UCSD-AML1 (cell line): ENCODE measurements around the gene TMEM209.
"Not testable (repeated sequence)": the region's sequence is repeated elsewhere in the genome, so short reads cannot be mapped to it uniquely, and the experiment has no call there.

Experiments
- DNase-seq: peaks from one replicate; lab custom pipeline; 2025; ENCODE audit not compliant: unreplicated experiment; lab: John Stamatoyannopoulos, UW

The TMEM209 gene

DNA sequence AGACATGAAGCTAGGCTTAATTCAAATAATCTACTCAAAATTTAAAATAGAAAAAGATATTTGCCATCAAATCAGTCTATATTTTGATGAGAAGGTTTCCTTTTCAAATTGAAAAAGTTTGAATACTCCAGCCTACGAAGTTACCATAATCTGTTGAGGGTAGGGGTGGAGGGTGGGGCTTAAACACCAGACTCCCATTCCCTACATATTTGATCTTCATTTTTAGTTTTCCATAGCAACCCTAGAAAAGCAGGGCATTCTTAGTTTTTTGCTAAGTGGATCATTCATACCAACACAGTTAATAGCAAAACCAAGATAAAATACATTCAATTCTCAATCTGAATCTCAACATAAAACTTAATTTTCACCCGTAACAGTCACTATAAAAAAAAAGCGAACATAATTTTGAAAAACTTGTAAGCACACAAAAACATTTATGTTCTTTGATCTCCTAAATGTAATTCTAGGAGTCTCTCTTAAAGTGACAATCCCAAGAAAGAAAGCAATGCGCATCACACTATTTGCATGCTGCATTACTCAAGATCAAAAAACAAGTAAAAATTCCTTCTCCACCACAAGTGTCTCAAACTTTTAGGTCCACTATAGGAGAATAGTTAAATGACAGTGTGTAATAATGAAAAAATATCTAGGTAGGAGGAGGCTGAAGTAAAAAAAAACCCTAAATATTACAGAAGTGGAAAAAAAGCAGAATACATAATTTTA is 30.8 kb downstream of the TMEM209 start:
- DNase-seq, result no peak

DNA sequence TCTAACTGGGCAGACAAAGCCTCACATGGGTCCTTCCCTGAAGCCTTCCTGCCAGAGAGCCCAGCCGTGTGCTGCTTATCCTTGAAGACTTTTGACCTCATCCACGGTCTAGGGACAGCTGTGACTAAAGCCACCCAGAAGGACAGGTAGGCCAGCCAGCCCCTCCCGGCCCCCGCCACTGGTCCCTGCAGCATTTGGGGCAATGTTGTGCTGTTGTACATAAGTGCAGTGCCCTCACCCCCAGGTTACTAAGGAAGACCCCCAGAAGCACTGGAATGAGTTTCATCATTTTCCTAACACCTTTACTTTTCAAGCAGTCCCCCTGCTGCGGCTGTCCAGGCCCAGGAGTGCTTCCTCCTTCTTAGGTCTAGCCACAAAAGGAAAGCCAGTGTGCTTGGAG is 43.0 kb downstream of the TMEM209 start:
- no peak for DNase-seq

DNA sequence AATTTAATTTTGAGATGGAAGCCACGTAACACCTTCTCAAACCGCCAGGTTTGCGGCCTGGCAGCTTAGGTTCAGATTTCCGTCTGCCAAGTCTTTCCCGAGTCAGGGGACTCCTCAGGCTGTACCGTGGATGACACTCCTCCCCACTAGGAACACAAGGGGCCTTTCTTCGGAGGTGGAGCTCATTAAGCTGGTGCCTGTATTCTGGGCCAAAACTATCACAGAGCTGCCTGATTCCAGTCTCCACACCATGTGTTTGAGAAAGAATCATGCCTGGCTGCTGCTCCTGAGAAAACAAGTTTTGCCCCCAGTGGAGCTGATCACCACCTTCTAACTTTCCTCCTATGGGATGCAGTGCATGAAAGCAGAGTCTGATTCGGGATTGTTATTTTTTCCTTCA is 44.8 kb downstream of the TMEM209 start:
- DNase-seq, result no peak

DNA sequence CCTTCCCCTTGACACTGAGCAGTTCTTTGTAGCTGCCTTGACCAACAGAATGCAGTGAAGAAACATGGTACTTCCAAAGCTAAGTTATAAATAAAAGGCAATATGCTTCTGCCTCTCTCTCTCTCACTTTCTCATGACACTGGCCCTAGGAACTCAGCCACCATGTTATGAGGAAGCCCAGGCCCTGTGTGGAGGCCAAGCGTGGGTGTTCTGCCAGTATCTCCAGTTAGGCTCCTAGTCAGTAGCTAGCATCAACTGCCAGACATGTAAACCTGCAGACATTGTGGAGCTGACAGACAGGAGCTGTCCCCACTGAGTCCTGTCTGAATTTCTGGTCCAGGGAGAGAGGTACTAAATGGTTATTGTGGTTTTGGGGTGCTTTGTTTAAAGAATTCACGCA is 45.2 kb downstream of the TMEM209 start:
- no peak for DNase-seq

GRCh38 chr7:130157700-130158099 is 47.5 kb downstream of the TMEM209 start:
- DNase-seq, result no peak

- no peak for DNase-seq
Measured at GRCh38 chr7:130156140-130156539, 49.1 kb downstream of the TMEM209 start.

DNA sequence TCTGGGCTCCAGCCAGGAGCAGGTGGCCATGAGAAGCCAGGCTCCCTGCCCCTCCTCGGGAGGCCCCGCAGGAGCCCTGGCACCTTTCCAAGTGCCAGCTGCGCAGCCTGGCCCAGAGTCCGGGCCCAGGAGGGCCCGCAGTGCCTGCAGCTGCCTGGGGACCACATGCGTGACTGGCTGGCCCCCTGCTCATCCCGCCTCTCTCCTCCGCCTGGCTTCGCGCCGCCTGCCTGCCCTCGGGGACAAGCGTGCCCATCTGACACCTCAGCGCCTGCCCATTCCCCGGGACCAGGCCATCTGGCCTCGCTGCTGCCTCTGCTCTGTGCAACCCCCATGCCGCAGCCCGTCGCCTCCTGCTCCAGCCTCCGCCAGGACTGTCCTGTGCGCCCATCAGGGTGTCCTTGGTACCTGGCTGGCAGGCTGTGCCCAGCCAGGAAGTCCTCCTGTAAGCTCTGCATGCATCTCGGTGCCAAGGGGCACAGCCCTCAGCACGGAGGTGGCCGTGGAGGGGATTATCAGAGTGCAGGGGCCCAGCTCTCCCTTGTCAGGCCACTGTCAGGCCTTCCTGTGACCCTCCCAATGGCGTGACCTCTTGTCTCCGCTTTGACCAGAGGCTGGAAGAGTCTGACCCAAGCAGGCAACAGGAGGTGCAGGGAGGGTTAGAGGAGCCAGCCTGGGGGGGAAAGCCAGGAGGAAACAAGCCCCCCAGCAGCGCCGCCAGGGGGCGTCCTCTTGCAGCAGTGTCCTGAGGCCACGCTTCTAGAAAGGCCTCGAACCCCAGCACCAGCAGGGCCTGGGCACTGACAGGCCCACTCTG is 50.5 kb downstream of the TMEM209 start:
- no peak for DNase-seq

DNA sequence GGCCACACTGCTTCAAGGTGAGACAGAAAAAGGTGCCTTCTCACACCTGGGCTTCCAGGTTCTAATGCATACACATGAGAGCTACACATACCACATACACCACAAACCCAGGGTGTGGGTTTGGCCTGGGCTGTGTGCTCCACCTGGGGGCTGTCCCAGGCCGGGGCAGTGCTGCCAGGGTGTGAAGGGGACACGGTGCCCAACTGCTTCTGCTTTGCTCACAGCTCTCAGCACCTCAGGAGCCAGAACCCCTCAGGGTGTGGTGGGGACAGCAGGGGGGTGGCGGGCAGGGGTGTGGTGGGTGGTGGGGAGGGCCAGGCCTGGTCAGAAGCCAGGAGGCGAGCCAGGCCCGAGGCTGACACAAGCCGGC is 51.1 kb downstream of the TMEM209 start:
- no peak for DNase-seq

GRCh38 chr7:130153211-130153908 is 51.8 kb downstream of the TMEM209 start:
- DNase-seq, result no peak

- DNase-seq, result no peak
Measured at GRCh38 chr7:130152493-130153210, 52.6 kb downstream of the TMEM209 start.

- DNase-seq, result peak; percentile 12
Measured at GRCh38 chr7:130151591-130152492, 53.4 kb downstream of the TMEM209 start.

- DNase-seq, result no peak
Measured at GRCh38 chr7:130150587-130150986, 54.6 kb downstream of the TMEM209 start.

- DNase-seq, result no peak
Measured at GRCh38 chr7:130149281-130150139, 55.7 kb downstream of the TMEM209 start.

DNA sequence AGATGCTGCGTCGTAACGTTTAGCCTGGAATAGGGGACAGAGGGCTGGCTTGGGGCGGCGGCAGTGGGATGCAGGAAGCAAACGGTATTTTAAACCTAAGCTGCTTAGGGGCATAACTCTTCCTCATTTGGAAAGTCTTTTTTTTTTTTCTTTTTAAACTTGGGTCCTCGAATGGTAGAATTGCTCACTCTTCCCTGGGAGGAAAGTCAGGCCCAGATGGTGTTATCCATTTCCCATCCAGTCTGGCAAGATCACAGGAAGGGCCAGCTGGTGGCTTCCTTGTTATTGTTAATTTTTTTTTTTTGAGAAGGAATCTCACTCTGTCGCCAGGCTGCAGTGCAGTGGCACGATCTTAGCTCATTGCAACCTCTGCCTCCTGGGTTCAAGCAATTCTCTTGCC is 56.6 kb downstream of the TMEM209 start:
- no peak for DNase-seq

DNA sequence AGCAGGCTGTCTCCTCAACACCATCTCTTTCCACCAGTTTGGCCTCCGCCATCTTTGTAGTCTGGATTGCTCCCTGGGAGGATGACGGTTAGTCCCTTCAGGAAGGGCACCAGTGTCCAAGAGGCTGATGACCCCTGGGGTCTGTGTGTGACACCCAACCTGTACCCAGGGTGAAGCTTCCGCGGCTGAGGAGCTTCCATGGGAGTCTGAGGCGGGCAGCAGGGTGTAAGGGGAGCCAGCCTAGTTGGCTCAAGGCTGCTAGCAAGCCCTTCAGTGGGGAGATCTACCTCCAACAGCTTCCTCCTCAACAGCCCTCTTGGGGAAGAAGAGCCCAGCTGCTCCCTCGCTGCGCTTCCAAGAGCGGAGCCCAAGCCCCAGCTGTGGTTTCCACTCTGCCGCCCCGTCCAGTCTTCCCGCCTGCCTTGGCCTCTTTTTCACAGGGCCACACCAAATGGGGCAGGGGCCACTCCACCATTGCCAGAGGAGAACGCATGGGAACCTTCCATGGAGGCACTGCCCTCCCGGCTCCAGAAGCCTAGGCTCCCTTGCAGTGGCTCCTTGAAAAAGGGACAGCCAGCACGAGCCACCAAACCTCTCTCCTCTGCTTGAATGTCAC is 57.4 kb downstream of the TMEM209 start:
- no peak for DNase-seq

DNA sequence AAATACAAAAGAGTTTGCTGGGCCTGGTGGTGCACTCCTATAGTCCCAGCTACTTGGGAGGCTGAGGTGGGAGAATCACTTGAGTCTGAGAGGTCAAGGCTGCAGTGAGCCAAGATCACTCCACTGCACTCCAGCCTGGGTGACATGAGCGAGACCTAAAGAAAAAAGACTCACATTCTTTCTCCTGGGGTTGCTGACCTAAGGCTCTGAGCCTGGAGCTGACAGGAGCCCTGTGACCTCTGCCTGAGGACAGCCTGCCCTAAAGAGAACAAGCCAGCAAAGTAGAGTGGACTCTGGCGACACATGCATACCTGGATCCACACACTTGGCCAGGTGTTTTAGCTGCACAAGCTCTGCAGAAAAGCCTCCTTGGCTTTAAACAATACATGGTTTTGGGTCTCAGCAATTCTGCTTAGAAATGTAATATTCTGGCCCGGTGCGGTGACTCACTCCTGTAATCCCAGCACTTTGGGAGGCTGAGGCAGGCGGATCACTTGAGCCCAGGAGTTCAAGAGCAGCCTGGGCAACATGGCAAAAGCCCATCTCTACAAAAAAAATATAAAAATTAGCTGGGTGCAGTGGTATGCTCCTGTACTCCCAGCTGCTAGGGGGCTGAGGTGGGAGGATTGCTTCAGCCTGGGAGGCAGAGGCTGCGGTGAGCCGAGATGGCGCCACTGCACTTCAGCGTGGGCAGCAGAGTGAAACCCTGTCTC is 58.4 kb downstream of the TMEM209 start:
- DNase-seq, result no peak

GRCh38 chr7:130146142-130146541 is 59.1 kb downstream of the TMEM209 start:
- DNase-seq, result not testable (repeated sequence)

DNA sequence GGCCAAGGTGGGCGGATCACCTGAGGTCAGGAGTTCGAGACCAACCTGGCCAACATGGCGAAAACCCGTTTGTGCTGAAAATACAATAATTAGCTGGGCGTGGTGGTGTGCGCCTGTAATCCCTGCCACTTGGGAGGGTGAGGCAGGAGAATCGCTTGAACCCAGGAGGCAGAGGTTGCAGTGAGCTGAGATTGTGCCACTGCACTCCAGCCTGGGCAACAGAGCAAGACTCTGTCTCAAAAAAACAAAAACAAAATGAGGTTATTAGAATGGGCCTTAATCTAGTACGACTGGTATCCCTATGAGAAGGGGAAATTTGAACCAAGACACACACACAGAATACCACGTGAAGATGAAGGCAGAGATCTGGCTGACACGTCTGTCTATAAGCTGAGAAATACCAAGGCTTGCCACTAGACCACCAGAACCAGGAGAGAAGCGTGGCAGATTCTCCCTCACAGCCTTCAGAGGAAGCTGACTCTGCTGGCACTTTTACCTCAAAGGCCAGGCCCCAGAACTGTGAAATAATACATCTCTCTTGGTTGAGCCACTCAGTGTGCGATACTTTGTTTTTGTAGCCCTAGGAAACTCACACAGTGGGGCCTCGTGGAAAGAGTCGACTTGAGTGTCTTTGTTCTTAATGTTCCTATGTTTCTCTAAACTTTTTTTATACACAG is 59.6 kb downstream of the TMEM209 start:
- DNase-seq, result no peak
